SHP77 (cell line): ENCODE measurements around the gene NUP50.

Experiments
- DNase-seq, 2 experiments: peaks; one replicate each; lab custom pipeline; 2025; lab: John Stamatoyannopoulos, UW

NUP50 gene

DNA sequence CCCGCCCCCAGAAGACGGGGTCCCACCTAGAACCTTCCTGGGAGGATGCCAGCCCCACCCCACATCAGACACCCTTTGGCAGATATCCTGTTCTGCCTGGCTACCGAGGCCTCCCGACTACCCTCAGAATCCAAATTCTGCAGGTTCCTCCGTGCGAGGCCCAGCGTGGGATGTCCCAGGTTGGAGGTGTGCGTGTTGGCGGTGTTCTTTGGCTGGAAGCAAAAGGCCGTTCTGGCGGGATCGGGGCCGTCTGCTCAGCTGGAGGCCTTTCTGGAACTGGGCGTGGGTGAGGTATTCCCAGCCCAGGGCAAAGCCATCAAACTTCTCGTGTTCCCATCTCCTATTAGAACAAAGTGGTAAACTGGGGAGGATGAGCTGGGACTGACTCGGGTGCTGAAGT is 32.6 kb downstream of the NUP50 start:
- DNase-seq: no peak

GRCh38 chr22:45196926-45197605 is 33.3 kb downstream of the NUP50 start:
- no peak for DNase-seq

GRCh38 chr22:45197606-45198462 is 34.1 kb downstream of the NUP50 start:
- DNase-seq: no peak

DNA sequence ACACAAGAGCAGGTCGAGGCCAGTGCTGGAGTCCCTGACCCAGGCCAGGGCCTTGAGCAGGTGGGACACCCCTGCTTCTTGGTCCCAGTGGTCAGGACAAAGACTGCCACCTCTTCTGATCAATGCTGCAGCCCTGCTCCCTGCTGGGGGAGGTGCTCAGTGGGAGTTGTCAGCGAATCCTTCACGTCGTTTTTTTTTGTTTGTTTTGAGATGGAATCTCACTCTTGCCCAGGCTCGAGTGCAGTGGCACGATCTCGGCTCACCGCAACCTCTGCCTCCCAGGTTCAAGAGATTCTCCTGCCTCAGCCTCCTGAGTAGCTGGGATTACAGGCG is 34.7 kb downstream of the NUP50 start:
- no peak for DNase-seq

DNA sequence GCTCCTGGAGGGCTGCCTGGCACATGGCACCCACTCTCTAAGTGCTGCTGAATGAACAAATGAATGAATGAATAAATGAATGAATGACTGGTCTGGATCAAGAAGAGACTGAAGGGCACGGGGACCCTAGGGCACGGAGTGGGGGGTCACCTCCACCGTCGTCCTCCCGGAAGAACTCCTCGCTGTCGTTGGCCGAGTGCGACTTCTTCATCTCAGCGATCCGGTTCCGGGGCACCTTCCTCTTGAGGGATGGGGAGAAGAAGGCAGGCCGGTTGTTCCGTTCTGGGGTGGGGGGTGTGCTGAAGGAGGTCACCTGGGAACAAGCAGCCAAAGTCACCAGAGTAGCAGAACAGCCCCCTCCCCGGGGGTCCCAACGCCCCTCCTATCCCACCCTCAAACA is 36.0 kb downstream of the NUP50 start:
- DNase-seq: no peak

- DNase-seq: no peak
Observed at GRCh38 chr22:45200230-45200629, 36.5 kb downstream of the NUP50 start.

GRCh38 chr22:45200860-45201511 is 37.3 kb downstream of the NUP50 start:
- no peak for DNase-seq

DNA sequence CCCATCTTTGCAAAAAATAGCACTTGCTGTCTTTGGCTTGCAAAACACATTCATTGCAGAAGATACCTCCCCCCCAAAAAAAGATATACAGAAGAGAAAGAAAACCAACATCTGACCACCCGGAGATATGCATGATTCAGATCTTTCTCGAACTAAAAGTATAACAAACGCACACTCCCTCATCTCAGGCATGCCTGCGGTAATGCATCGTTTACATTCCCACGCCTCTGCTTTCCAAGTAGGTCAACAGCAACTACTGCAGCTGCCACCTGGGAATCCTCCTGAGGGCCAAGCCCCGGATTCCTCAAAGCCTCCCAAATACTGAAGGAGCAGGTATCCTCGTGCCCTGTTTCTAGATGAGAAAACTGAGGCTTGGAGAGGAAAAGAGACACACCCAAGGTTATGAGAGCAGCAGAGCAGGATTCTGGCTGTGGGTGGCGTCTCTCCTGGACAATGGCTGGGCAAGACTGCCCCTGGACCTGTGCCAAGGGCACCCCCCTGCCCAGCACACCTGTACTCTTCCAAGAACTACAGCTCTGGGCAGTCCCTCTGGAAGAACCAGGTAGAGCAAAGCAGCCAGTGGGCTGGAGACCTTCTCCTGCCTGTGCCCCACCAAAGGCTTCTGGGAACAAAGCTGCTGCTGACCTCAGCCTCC is 38.1 kb downstream of the NUP50 start:
- no peak for DNase-seq

DNA sequence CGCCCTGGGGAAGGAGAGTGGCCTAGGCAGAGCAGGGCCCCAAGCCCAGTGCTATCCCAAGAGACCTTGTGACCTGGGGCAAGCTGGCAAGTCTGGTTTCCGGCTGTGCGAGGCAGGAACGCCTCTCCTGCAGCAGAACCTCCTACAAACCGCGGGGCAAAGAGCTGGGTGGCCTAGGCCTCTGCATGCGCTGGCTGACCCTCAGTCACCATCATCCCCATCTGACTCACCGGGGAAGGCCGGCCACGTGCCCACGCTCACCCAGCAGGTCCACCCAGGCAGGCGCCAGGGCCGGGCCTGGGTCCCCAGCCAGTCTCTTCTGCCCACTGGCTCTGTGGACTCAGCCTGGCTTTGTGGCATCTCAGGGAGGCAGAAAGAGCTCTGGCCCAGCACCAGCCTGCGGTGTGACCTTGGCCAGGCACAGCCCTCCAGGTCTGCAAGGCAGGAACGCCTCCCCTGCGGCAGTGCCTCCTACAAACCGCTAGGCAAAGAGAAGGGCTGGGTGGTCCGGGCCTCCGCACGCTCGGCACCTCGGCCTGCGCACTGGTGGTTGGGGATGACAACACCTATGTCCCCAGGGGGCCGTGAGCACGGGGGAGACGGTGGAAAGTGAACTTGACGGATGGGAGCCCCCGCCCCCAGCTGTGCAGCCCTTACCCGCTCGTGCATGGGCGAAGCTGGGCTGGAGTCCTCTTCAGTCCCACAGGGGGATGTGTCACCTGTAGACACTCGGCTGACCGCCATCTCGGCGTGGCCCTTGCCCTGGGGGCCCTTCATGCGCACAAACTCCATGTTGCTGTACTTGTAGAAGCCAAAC is 38.8 kb downstream of the NUP50 start:
- DNase-seq: no peak

GRCh38 chr22:45203150-45203951 is 39.6 kb downstream of the NUP50 start:
- no peak for DNase-seq

DNA sequence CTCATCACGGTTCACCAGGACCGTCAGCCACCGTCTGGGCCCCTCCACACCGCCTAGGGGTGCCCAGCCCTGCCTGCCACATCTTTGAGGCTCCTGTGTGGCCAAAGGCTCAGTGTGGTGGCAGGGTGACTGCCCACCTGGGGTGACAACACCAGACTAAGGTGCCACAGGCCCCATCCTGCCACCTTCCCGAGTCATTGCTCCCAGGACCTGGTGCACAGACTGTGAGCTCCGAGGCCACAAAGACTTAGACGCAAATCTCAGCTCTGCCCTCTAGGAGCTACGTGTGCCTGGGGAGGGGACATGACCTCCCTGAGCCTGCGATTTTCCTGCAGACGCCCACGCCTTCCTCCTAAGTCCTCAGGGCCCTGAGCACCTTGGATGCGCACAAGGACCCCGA is 40.5 kb downstream of the NUP50 start:
- DNase-seq: no peak

DNA sequence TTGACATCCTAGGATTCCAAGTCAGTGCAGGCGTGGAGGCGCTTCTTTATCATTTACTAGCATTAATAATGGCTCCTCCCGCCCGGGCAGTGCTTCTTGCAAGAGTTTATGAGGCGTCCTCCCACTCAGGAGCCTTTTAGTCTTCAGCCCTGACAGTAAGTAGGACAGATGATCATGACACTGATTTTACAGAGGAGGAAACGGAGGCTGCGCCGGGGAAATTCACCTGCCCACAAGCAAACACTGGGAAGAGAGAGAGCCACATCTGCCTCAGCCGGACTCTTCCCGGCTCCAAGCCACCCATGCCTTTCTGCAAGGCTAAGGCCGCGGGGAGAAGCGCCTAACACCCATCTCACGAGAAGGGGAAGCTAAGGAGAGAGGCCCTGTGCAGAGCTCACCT is 41.1 kb downstream of the NUP50 start:
- DNase-seq: no peak

DNA sequence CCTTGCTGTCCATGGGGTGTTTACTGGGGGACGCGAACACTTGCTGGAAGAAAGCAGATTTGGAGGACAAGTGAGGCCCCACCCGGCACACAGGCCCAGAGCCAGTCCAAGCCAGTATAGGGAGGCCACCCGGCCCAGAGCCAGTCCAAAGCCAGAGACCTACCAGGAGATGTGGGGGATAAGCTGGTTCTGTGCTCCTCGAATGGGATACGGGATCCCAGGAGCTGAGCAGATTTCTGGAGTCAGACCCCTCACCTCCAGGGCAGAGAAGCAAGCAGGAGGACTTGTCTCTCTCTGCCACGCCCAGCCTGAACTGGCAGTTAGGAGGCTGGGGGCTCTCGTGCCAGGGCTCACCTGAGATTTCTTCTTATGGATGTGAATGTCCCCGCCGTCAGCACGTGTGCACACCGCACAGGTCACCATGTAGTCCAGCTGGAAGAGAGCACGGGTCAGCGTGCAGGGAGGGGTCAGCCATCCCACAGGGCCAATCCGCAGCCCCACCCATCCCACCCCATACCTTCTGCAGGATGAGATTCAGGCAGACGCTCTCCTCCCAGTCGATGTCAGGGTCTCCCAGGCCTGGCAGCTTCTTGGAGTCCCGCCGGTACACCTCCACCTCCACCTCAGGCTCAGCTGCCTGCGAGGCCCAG is 41.7 kb downstream of the NUP50 start:
- DNase-seq: no peak

GRCh38 chr22:45206233-45206632 is 42.5 kb downstream of the NUP50 start:
- no peak for DNase-seq

- DNase-seq: no peak
Observed at GRCh38 chr22:45207533-45207932, 43.8 kb downstream of the NUP50 start.

DNA sequence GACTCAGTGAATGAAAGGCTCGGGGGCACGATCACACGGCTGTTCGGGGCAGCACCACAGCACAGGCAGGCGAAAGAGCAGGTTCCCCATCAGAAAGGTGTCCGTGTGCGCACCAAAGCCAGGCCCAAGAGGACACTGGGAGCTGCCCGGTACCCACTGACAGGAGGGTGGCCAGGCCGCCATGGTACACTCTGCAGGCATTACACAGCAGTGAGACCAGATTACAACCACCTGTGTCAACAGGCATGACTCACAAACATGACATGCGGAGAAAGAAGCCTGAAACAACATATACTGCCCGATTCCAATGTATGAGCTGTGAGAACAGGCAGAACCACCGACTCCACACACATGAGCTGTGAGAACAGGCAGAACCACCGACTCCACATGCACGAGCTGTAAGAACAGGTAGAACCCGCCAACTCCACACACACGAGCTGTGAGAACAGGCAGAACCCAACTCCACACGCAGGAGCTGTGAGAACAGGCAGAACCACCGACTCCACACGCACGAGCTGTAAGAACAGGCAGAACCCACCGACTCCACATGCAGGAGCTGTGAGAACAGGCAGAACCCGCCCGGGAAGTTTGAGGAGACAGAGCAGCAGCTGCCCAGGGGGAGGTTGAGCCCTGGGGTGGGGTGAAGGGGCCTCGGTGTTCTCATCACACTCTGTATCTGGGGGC is 44.4 kb downstream of the NUP50 start:
- peak; percentile 72 to 78 for DNase-seq

DNA sequence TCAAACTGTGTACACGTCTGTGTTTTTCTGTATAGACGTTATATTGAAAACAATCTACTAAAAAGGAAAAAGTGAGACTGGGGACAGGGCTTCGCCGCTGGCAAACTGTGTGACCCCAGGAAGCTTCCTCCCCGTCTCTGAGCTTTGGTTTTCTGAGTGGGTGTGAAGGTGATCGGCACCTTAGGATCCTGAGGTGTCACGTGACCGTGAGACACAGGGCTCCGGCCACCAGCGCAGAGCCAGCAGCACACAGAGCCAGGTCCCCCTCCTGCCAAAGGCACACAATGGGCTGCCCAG is 44.9 kb downstream of the NUP50 start:
- DNase-seq: no peak

DNA sequence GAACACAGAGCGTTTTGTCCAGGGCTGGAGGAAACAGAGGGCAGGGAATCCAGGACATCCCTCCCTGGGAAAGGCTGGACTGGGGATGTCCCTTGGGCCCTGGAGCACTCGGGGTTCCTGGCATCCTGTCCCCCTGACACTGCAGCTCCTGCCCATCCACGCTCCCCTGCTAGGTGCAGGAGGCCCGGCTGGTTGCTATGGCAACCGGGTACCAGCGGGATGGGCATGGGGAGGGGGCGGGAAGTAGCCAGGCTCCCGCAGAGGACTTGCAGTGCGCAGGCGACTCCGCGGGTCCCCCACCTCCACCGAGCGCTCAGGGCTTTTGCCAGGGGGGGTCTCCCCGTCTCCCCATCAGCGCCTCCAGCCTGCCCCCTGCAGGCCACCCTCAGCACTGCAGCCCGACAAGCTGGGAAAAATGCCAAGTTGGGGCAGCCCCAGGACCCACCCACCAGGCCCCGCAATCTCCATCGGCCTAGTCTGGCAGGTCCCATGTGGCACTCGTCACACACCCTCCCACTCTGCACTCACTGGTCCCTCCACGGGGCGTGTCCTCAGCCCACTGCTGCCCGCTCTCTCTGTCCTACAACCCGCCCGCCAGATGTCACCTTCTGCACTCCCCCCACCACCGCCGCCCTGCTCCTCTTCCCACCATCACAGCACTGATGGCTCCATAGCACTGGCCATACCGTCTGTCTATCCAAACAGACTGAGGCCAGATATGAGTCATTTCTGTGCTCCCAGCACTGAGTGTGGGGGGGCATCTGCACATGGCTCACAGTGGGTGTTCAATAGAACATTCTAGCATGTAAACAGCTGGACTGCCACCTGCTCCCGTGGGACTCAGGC is 45.5 kb downstream of the NUP50 start:
- DNase-seq: peak in 1 of 2 experiments; percentile 40

- no peak for DNase-seq
Observed at GRCh38 chr22:45210174-45210573, 46.4 kb downstream of the NUP50 start.
